DMS79 treated with DMSO at 0.1 percent for 48 hours (cell line): ENCODE measurements around the gene SEPTIN6.

Source experiments
- DNase-seq: peaks from one replicate; lab custom pipeline; 2025; lab: John Stamatoyannopoulos, UW

SEPTIN6 gene

GRCh38 chrX:119648421-119648775 lies 44.6 kb downstream of the SEPTIN6 start:
- no peak for DNase-seq

GRCh38 chrX:119647552-119648420 lies 45.2 kb downstream of the SEPTIN6 start:
- no peak for DNase-seq

- DNase-seq = no peak
These were observed 45.9 kb downstream of the SEPTIN6 start for GRCh38 chrX:119647089-119647488.

GRCh38 chrX:119646515-119646914 lies 46.5 kb downstream of the SEPTIN6 start:
- no peak for DNase-seq

- no peak for DNase-seq
These were observed 49.3 kb downstream of the SEPTIN6 start for GRCh38 chrX:119643696-119644095.
